OCI-LY3 (cell line): ENCODE measurements around the gene TET2.
A peak's percentile ranks its signal among the peaks of the same experiment; 100 is the strongest.

Source experiments
- H2AFZ ChIP-seq: fragments of 200-600, 300-600 bp; shearing (Covaris generic); 2 replicates; pipeline ENCODE4 v1.6.0; 2014; ENCODE audit warnings: antibody characterized with exemption, low read depth, low read length
- H3K27ac ChIP-seq: fragments of 200-600, 300-600 bp; sonication (generic); 2 replicates; pipeline ENCODE4 v1.5.1; 2014; ENCODE audit warnings: mild to moderate bottlenecking, low read length, moderate library complexity, mixed read lengths
- H3K27me3 ChIP-seq: fragments of 200-600, 300-600 bp; sonication (generic); 2 replicates; pipeline ENCODE4 v1.6.1; 2014; ENCODE audit warnings: low read depth, low read length, mixed read lengths
- H3K36me3 ChIP-seq: fragments of 200-600, 300-600 bp; sonication (generic); replicated peaks from 2 replicates; pipeline ENCODE3; 2014; ENCODE audit warnings: low read depth, low read length, mixed read lengths
- H3K4me1 ChIP-seq: fragments of 300-600, 200-600 bp; sonication (generic); 2 replicates; pipeline ENCODE4 v1.6.1; 2014; ENCODE audit warnings: low read length, mixed read lengths
- H3K4me2 ChIP-seq: fragments of 200-600, 300-600 bp; sonication (generic); 2 replicates; pipeline ENCODE4 v1.6.1; 2014; ENCODE audit warnings: low read length, mixed read lengths
- H3K4me3 ChIP-seq: fragments of 300-600, 200-600 bp; sonication (generic); 2 replicates; pipeline ENCODE4 v1.5.1; 2014; ENCODE audit warnings: antibody characterized with exemption, mild to moderate bottlenecking, low read length, moderate library complexity
- H3K79me2 ChIP-seq: fragments of 300-600, 200-600 bp; shearing (Covaris generic); 2 replicates; pipeline ENCODE4 v1.6.1; 2014; ENCODE audit warnings: mild to moderate bottlenecking, low read length, mixed read lengths
- H3K9ac ChIP-seq: fragments of 300-600, 200-600 bp; shearing (Covaris generic); 2 replicates; pipeline ENCODE4 v1.6.0; 2014; ENCODE audit warnings: mild to moderate bottlenecking, low read length, moderate library complexity
- H3K9me3 ChIP-seq: fragments of 200-600, 300-600 bp; shearing (Covaris generic); 2 replicates; pipeline ENCODE4 v1.6.1; 2014; ENCODE audit warnings: low read length, mixed read lengths; ENCODE audit not compliant: insufficient read depth
- H4K20me1 ChIP-seq: fragments of 200-600, 300-600 bp; sonication (generic); 2 replicates; pipeline ENCODE4 v1.6.1; 2016; ENCODE audit warnings: low read length, mixed read lengths; ENCODE audit not compliant: insufficient read depth
- EZH2phosphoT487 ChIP-seq: fragments of 200-600 bp; shearing (Covaris generic); IDR thresholded peaks from 2 replicates; pipeline ENCODE4 v1.6.1; 2018; ENCODE audit warnings: antibody characterized with exemption, mixed run types, low read depth
- TF ChIP-seq, protein P1 (sequence below): fragments of 200-600, 300-600 bp; sonication (generic); IDR thresholded peaks from 2 replicates; pipeline ENCODE4 v1.5.1; 2014; ENCODE audit warnings: antibody characterized with exemption, low read length, low read depth

The TET2 gene

DNA sequence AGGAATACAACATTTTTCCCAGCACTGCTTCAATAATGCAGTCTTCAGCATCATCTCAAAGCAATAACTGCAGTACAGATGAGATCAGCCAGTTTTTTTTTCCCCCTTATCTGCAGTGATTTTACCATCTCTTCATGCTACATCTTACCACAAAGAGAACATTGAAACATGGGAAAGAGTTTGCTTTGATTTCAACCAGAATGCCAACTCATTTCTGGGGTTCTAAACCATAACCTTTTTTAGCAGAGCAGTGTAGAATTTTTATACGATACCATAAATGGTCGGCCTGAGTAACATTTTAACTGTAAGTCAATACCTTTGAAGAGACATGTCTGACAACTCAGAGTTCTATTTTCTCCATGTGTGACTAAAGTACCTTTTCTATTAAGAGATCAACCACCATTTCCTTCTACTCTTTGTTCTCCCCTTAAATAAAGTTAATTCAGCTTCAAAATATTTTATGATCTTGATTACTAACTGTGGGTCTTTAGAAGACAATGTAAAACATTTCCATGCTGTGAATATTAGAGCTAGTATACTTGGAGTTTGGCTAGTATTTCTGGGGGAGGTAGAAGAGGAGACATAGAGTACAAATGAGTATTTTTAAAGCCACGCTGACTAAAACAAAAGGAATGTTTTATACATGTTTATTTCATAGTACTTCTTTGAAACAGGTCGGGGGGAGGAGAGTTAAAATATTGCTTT lies 69.1 kb downstream of the TET2 start:
- Histone ChIP-seq H3K27me3 (no peaks in the 10 kb centered on the region), H2AFZ (no peak overlapping the region), H4K20me1 (peaks cover under 1% of the 10 kb centered on the region; the same call in 1 of the 2 replicates), H3K4me2 (peak overlapping the region; percentile 65), H3K9ac (peak overlapping the region; percentile 42), H3K27ac (peak overlapping the region; percentile 76), H3K79me2 (peaks cover 10% of the 10 kb centered on the region), H3K36me3 (peaks cover 13% of the 10 kb centered on the region), H3K4me3 (peak overlapping the region; percentile 25), H3K4me1 (peaks cover 39% of the 10 kb centered on the region), H3K9me3 (no peaks in the 10 kb centered on the region)
- TF ChIP-seq EZH2phosphoT487: no peak
- TF ChIP-seq, protein P1, sequence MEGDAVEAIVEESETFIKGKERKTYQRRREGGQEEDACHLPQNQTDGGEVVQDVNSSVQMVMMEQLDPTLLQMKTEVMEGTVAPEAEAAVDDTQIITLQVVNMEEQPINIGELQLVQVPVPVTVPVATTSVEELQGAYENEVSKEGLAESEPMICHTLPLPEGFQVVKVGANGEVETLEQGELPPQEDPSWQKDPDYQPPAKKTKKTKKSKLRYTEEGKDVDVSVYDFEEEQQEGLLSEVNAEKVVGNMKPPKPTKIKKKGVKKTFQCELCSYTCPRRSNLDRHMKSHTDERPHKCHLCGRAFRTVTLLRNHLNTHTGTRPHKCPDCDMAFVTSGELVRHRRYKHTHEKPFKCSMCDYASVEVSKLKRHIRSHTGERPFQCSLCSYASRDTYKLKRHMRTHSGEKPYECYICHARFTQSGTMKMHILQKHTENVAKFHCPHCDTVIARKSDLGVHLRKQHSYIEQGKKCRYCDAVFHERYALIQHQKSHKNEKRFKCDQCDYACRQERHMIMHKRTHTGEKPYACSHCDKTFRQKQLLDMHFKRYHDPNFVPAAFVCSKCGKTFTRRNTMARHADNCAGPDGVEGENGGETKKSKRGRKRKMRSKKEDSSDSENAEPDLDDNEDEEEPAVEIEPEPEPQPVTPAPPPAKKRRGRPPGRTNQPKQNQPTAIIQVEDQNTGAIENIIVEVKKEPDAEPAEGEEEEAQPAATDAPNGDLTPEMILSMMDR: no peak

DNA sequence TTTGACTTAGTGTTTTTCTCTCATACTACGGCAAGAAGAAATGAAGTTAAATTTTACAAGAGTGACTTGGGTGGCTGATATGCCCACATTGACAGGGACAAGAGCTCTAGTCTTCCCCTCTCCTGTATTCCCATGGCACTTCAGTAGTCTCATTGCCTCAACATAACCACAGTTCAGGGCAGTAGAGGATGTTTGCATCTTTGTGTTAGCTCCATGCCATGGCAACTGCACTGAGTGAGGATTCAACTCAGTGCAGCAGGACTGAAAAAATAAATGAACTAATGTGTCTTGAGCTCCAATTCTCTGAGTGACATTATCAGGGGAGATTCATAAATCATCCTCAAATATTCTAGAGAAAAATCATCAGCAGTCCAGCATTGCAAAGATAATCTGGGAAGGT lies 78.8 kb downstream of the TET2 start:
- Histone ChIP-seq H3K36me3 (peaks cover under 1% of the 10 kb centered on the region), H3K4me3 (no peak overlapping the region), H3K4me2 (no peak overlapping the region), H4K20me1 (peaks cover 15% of the 10 kb centered on the region; the same call in 1 of the 2 replicates), H2AFZ (no peak overlapping the region), H3K4me1 (peaks cover 6% of the 10 kb centered on the region), H3K79me2 (peaks cover 11% of the 10 kb centered on the region), H3K27ac (no peak overlapping the region), H3K9ac (no peak overlapping the region), H3K27me3 (no peaks in the 10 kb centered on the region), H3K9me3 (no peaks in the 10 kb centered on the region)
- TF ChIP-seq, protein P1: no peak
- no peak for TF ChIP-seq EZH2phosphoT487

DNA sequence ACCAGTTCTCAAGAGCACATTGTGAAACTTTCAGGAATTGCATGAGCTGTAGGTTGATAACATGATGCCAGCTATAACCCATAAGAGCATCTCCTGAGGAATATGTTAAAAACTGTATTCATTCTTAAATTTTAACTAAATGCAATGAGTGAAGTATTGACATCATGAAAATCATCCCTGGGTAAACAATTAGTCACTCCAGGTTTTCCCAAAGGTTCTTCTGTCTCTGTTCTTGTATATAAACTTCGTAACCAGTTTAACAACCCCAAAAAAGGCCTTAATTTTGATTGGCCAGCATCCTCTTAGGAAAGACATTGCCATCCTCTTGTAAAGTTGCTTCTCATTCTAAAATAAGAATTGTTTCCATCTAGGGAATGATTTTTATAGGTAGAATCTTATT lies 80.4 kb downstream of the TET2 start:
- Histone ChIP-seq H4K20me1 (peaks cover 15% of the 10 kb centered on the region; the same call in 1 of the 2 replicates), H3K27ac (no peak overlapping the region)

DNA sequence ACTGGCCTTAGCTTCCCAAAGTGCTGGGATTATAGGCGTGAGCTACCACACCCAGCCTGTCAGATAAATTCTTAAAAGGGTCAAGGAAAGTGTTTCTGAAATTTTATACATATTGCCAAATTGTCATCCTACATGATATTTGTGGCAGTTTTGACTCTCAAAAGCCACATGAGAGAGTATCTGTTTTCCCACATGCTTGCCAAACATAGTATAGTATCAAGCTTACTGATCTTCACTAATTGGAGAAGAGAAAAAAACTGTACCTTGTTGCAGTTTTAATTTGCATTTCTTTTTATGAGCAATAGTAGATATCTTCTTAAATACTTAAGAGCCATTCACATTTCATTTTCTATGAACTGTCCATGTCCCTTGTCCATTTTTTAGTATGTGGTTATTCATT lies 83.6 kb downstream of the TET2 start:
- peaks cover 4% of the 10 kb centered on the region; the same call in 1 of the 2 replicates for H3K79me2 ChIP-seq
- H3K27ac ChIP-seq: no peak overlapping the region
- H3K4me2 ChIP-seq: peak overlapping the region; percentile 11
- no peak for TF ChIP-seq EZH2phosphoT487
- TF ChIP-seq, protein P1: no peak
- peaks cover 14% of the 10 kb centered on the region for H3K36me3 ChIP-seq
- H3K9me3 ChIP-seq: no peaks in the 10 kb centered on the region
- peaks cover 5% of the 10 kb centered on the region; the same call in 1 of the 2 replicates for H4K20me1 ChIP-seq
- H3K4me1 ChIP-seq: peaks cover 22% of the 10 kb centered on the region
- no peak overlapping the region for H3K9ac ChIP-seq
- H3K27me3 ChIP-seq: no peaks in the 10 kb centered on the region
- no peak overlapping the region for H2AFZ ChIP-seq
- H3K4me3 ChIP-seq: no peak overlapping the region

More for the DNA sequence above, 80.4 kb downstream of the TET2 start:
- H3K4me1 ChIP-seq: peaks cover 10% of the 10 kb centered on the region
- TF ChIP-seq, protein P1: no peak
- TF ChIP-seq EZH2phosphoT487: no peak
- H3K9ac ChIP-seq: no peak overlapping the region
- H3K4me2 ChIP-seq: no peak overlapping the region
- no peak overlapping the region for H3K4me3 ChIP-seq
- H3K27me3 ChIP-seq: no peaks in the 10 kb centered on the region
- no peaks in the 10 kb centered on the region for H3K9me3 ChIP-seq
- peaks cover 9% of the 10 kb centered on the region for H3K79me2 ChIP-seq
- H3K36me3 ChIP-seq: no peaks in the 10 kb centered on the region
- no peak overlapping the region for H2AFZ ChIP-seq
